ENCODE measurements around the gene BLACAT1.

GRCh38 chr1:205436776-205437410 lies 19.0 kb downstream of the BLACAT1 start:
- no peak for TF ChIP-seq CTCF (IDR thresholded peaks at IDR 0.05; ENCODE audit: borderline replicate concordance, extremely low read depth, low read length, poor library complexity, severe bottlenecking)
- no peak for TF ChIP-seq EZH2 (IDR thresholded peaks at IDR 0.05; ENCODE audit: borderline replicate concordance, low read depth, low read length, severe bottlenecking)
